K562 (cell line): ENCODE measurements around the gene MAP3K13. TPM values are rescaled to one million over a fixed set of nuclear protein-coding genes. Genes with fewer than 3 reads are reported as not detected.
A peak's percentile ranks its signal among the peaks of the same experiment; 100 is the strongest.

Source experiments
- ATAC-seq: fragments of 200-7000 bp; cut with Tn5 transposase; 3 replicates; pipeline ENCODE4 v1.9.1; 2020; ENCODE audit warnings: moderate library complexity
- BruUV-seq: library from RNA; stranded (reverse); fragments of 400-500 nt; replicated peaks from 2 replicates; lab custom pipeline; 2021; lab: Mats Ljungman, UMichigan
- CTCF ChIA-PET: fragments of 300-600 bp; formaldehyde crosslinking; extraction: SDS; loops from one replicate; lab custom pipeline; 2021; ENCODE audit warnings: low intra/inter-chr PET ratio; lab: Yijun Ruan, JAX
- POLR2A ChIA-PET: fragments of 300-600, 350-650 bp; sonication (Branson Sonifier 250); formaldehyde crosslinking; extraction: SDS; loops from one replicate; lab custom pipeline; 2021; ENCODE audit warnings: antibody characterized with exemption, inconsistent platforms; lab: Yijun Ruan, JAX
- DNase-seq, 4 experiments: peaks; one replicate each; pipeline versions ENCODE4 v3.0.0 to v3.0.0-alpha.2; 2011 to 2018; ENCODE audit warnings: low spot score in 3 of 4, mixed read lengths in 3 of 4; ENCODE audit errors: extremely low read depth in 1 of 4
- FAIRE-seq: peaks from 2 replicates; lab custom pipeline; 2011; peaks lifted over from hg19 to GRCh38; lab: Jason Lieb, UNC
- H2AFZ ChIP-seq: 2 replicates; pipeline ENCODE4 v1.6.0; 2011; ENCODE audit warnings: low read depth, low read length, control low read depth, inconsistent platforms
- H3K27ac ChIP-seq: fragments of 200-600 bp; 3 replicates; pipeline ENCODE4 v1.8.0; 2011; ENCODE audit warnings: low read depth, mild to moderate bottlenecking, control low read depth, inconsistent platforms, low read length, moderate library complexity, mixed read lengths; ENCODE audit errors: extremely low read depth
- H3K27me3 ChIP-seq, 2 experiments: fragments of 300-600 bp in 1 of 2; 2 replicates in 1 of 2; 3 replicates in 1 of 2; pipeline versions ENCODE4 v1.6.0 to v1.8.0; 2011; ENCODE audit warnings: inconsistent platforms in 2 of 2, low read length in 2 of 2, mild to moderate bottlenecking in 1 of 2, mixed read lengths in 1 of 2, moderate library complexity in 1 of 2; ENCODE audit not compliant: control insufficient read depth in 2 of 2, insufficient read depth in 2 of 2
- H3K36me3 ChIP-seq: fragments of 300-600 bp; 3 replicates; pipeline ENCODE4 v1.8.0; 2011; ENCODE audit warnings: mild to moderate bottlenecking, low read length, inconsistent platforms; ENCODE audit not compliant: control insufficient read depth, insufficient read depth
- H3K4me1 ChIP-seq, 2 experiments: fragments of 200-600 bp in 1 of 2; replicated peaks in 1 of 2; 2 replicates in 1 of 2; 3 replicates in 1 of 2; pipeline versions ENCODE4 v1.5.1 to v1.8.0; 2011; ENCODE audit warnings: inconsistent platforms in 2 of 2, low read length in 2 of 2, mild to moderate bottlenecking in 1 of 2, mixed read lengths in 1 of 2, moderate library complexity in 1 of 2; ENCODE audit not compliant: control insufficient read depth in 2 of 2, insufficient read depth in 2 of 2
- H3K4me2 ChIP-seq: 2 replicates; pipeline ENCODE4 v1.6.1; 2011; ENCODE audit warnings: low read length, control low read depth, inconsistent platforms, mixed read lengths; ENCODE audit not compliant: insufficient read depth
- H3K4me3 ChIP-seq: fragments of 200-600 bp; sonication (generic), shearing (Covaris generic); 2 replicates; pipeline ENCODE4 v1.5.1; 2016; ENCODE audit warnings: control low read depth, inconsistent platforms
- H3K79me2 ChIP-seq: fragments of 200-600 bp; 3 replicates; pipeline ENCODE4 v1.8.0; 2011; ENCODE audit warnings: low read length, inconsistent platforms; ENCODE audit not compliant: control insufficient read depth, insufficient read depth
- H3K9ac ChIP-seq, 2 experiments: 2 replicates each; pipeline versions ENCODE4 v1.6.0 to v1.6.1; 2011; ENCODE audit warnings: low read depth in 2 of 2, low read length in 2 of 2, control low read depth in 1 of 2, inconsistent platforms in 1 of 2, mild to moderate bottlenecking in 1 of 2, mixed read lengths in 1 of 2; ENCODE audit not compliant: insufficient read depth in 1 of 2
- H3K9me1 ChIP-seq: one replicate; pipeline ENCODE4 v1.6.0; 2011; ENCODE audit warnings: inconsistent platforms, mild to moderate bottlenecking, low read length, moderate library complexity; ENCODE audit not compliant: control insufficient read depth, insufficient read depth
- H3K9me3 ChIP-seq: replicated peaks from 2 replicates; pipeline ENCODE4 v1.5.1; 2011; ENCODE audit warnings: low read depth, low read length, inconsistent platforms; ENCODE audit not compliant: control insufficient read depth, insufficient read depth
- H4K20me1 ChIP-seq: replicated peaks from 2 replicates; pipeline ENCODE4 v1.6.1; 2011; ENCODE audit warnings: low read length, inconsistent platforms, mixed read lengths; ENCODE audit not compliant: control insufficient read depth, insufficient read depth
- BHLHE40 ChIP-seq: IDR thresholded peaks from 2 replicates; pipeline ENCODE4 v1.6.1; 2011; ENCODE audit warnings: low read length, improper control_type of control experiment
- CBFA2T2 ChIP-seq: fragments of 450-650 bp; conservative IDR thresholded peaks from 2 replicates; pipeline ENCODE4 v1.6.1; 2017; ENCODE audit warnings: mild to moderate bottlenecking
- E2F3 ChIP-seq: fragments of 250-450 bp; sonication (Bioruptor Pico); IDR thresholded peaks from 2 replicates; pipeline ENCODE4 v1.4.0; 2020; ENCODE audit warnings: mild to moderate bottlenecking
- FOXJ2 ChIP-seq: fragments of 200-800 bp; sonication (Bioruptor generic); IDR thresholded peaks from 2 replicates; pipeline ENCODE4 v1.6.1; 2016; ENCODE audit warnings: missing genetic modification characterization, missing compliant biosample characterization
- HEY1 ChIP-seq: fragments of 250-450 bp; sonication (Bioruptor Pico); IDR thresholded peaks from 2 replicates; pipeline ENCODE4 v1.5.0; 2020; ENCODE audit warnings: mild to moderate bottlenecking, moderate library complexity, borderline replicate concordance
- KLF6 ChIP-seq: fragments of 250-450 bp; sonication (Bioruptor Pico); IDR thresholded peaks from 2 replicates; pipeline ENCODE4 v1.4.0; 2020; ENCODE audit warnings: mild to moderate bottlenecking, moderate library complexity, borderline replicate concordance
- SLC30A9 ChIP-seq: fragments of 250-450 bp; sonication (Bioruptor Pico); IDR thresholded peaks from 2 replicates; pipeline ENCODE4 v1.8.0; 2022; ENCODE audit warnings: mild to moderate bottlenecking, moderate library complexity
- SMARCC2 ChIP-seq: fragments of 450-650 bp; IDR thresholded peaks from 2 replicates; pipeline ENCODE4 v1.6.1; 2017; ENCODE audit warnings: antibody characterized with exemption, moderate library complexity, mild to moderate bottlenecking, low read depth
- SRSF7 ChIP-seq: fragments of 200-400 bp; formaldehyde crosslinking; optimal IDR thresholded peaks from 2 replicates; pipeline ENCODE3; 2017; ENCODE audit warnings: mild to moderate bottlenecking, low read depth, low read length
- TAL1 ChIP-seq: fragments of 450-650 bp; IDR thresholded peaks from 2 replicates; pipeline ENCODE4 v1.6.1; 2016; ENCODE audit warnings: mild to moderate bottlenecking
- TBL1XR1 ChIP-seq, 2 experiments: IDR thresholded peaks; 2 replicates each; pipeline ENCODE4 v1.6.1; 2012; ENCODE audit warnings: improper control_type of control experiment in 2 of 2, low read length in 2 of 2, mild to moderate bottlenecking in 1 of 2
- ZZZ3 ChIP-seq: fragments of 450-650 bp; IDR thresholded peaks from 2 replicates; pipeline ENCODE4 v1.6.1; 2016; ENCODE audit warnings: antibody characterized with exemption, mild to moderate bottlenecking, moderate library complexity
- WGBS: fragments of 100-300 bp; shearing (Covaris generic); methylation state at CpG from one replicate; pipeline ENCODE4 v1.1.6; 2016; ENCODE audit warnings: low coverage, mixed read lengths; ENCODE audit not compliant: insufficient coverage; ENCODE audit errors: missing lambda C conversion rate; 5-methylcytosine and 5-hydroxymethylcytosine counted together
- in situ Hi-C: fragments of 300-500 bp; cut with MboI; formaldehyde crosslinking; loops from 4 replicates; pipeline ENCODE4 v1.15.0; 2018; ENCODE audit warnings: inconsistent platforms, mixed read lengths
- intact Hi-C: fragments of 100-400 bp; cut with micrococcal nuclease; formaldehyde crosslinking; loops from 2 replicates; pipeline ENCODE4 v1.14.2; 2022
- polyA plus RNA-seq, 8 experiments: library from polyadenylated mRNA; depleted of rRNA in 4 of 8; stranded (reverse) in 5 of 8; unstranded in 3 of 8; fragments of >200 nt; fragmentation: Nextera tagmentation in 2 of 8; fragmentation: Illumina TruSeq in 1 of 8; extraction: Ambion mirVana in 2 of 8; extraction: Trizol in 1 of 8; gene quantifications; 2 replicates each; pipeline versions ENCODE4 v1.2.1 to v1.2.3, GENCODE V29; 2011 to 2014; ENCODE audit warnings: inconsistent platforms in 1 of 8, missing spikeins in 1 of 8
- total RNA-seq, 7 experiments: library from RNA; depleted of rRNA in 6 of 7; stranded (reverse); fragments of >200 nt in 6 of 7; fragmentation: Illumina TruSeq in 2 of 7; extraction: Trizol in 2 of 7; gene quantifications; 2 replicates each; pipeline versions ENCODE4 v1.2.1 to v1.2.3, GENCODE V29; 2011 to 2021; ENCODE audit warnings: low replicate concordance in 1 of 7
- TF ChIP-seq, protein P1 (sequence below): sonication (generic); formaldehyde crosslinking; IDR thresholded peaks from 2 replicates; pipeline ENCODE4 v1.9.0; 2022; ENCODE audit warnings: mild to moderate bottlenecking, missing genetic modification reagents
- TF ChIP-seq, protein P2 (sequence below): fragments of 250-450 bp; sonication (Bioruptor Pico); IDR thresholded peaks from 2 replicates; pipeline ENCODE4 v1.9.0; 2021; ENCODE audit warnings: mild to moderate bottlenecking, inconsistent platforms
- TF ChIP-seq, protein P3 (sequence below): IDR thresholded peaks from 2 replicates; pipeline ENCODE4 v1.6.1; 2016; ENCODE audit warnings: missing genetic modification characterization, missing compliant biosample characterization
- TF ChIP-seq, protein P4 (sequence below), 2 experiments: fragments of 450-650 bp; conservative IDR thresholded peaks; 2 replicates each; pipeline ENCODE4 v1.6.1; 2017; ENCODE audit warnings: mild to moderate bottlenecking in 2 of 2, moderate library complexity in 2 of 2

MAP3K13 gene
- total and polyA plus RNA-seq, 9 of the 15 experiments (the other 6 are each of a cell fraction or from before 2014, with no cell fraction given) = 0.04 to 0.32 (median 0.15) TPM; not detected in 2

DNA sequence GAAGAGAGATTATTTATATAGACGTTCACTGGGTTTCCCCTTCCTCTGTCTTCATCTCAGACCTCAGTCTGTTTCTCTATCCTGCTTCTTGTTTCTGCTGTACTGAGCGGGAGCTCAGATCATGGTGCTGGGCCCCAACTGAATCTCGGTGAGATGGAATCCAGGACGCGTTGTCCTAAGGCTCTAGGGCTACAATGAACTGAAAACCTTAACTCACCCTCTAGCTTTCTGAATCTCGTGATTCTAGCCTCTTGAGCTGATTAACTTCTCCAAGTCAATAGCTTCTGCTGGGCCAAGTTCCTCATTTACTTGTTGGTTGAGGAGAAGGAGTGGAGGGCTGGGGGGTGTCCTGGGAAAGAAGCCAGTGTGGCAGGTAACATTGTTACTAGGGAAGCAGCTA is 32.7 kb upstream of the MAP3K13 start (continued):
- no peak for TF ChIP-seq SRSF7
- no peak for TF ChIP-seq TBL1XR1 (IDR thresholded peaks at IDR 0.05; ENCODE audit: low read length in 2 of 2)
- TF ChIP-seq, protein P1, sequence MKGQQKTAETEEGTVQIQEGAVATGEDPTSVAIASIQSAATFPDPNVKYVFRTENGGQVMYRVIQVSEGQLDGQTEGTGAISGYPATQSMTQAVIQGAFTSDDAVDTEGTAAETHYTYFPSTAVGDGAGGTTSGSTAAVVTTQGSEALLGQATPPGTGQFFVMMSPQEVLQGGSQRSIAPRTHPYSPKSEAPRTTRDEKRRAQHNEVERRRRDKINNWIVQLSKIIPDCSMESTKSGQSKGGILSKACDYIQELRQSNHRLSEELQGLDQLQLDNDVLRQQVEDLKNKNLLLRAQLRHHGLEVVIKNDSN (CRISPR knock-in tag) = no peak

DNA sequence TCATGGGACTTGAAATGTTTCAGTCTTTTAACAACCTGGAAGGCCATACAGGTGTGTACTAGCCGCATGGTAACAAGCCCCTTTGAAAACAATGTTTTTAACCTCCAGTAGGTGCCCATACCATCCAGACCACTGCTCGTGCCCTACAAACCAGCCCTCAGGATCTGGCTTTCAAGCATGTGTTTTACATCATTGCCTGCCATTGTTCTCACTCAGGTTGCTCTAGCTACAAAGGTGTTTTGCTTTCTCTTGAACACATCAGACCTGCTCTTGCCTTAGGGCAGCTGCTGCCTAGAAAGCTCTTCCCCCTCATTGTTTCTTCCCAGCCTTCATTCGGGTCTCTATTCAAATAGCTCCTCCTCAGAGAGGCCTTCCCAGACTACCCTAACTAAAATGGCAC is 32.3 kb upstream of the MAP3K13 start:
- Histone ChIP-seq H3K79me2 (no peaks in the 10 kb centered on the region), H3K36me3 (no peaks in the 10 kb centered on the region), H3K4me3 (no peak overlapping the region), H3K27me3 (no peaks in the 10 kb centered on the region), H4K20me1 (no peaks in the 10 kb centered on the region), H2AFZ (0 out of 2 replicates have a peak overlapping the region, but pooled peaks have one; percentile 8), H3K4me2 (no peak overlapping the region), H3K9me3 (no peaks in the 10 kb centered on the region), H3K9me1 (no peaks in the 10 kb centered on the region), H3K9ac (no peak overlapping the region), H3K27ac (no peak overlapping the region), H3K4me1 (peaks cover 0 to 6% of the 10 kb centered on the region in 2 experiments; a peak in 1 of 5 replicates)
- FAIRE-seq (no peak), DNase-seq (no peak), ATAC-seq (no peak)
- in situ Hi-C loops = no loop called here
- ChIA-PET POLR2A (no interaction called here), CTCF (no interaction called here)
- BruUV-seq = no TSS peak
- intact Hi-C loops = no loop called here
- WGBS = 55% methylated on average over 3 of the region's 3 CpGs
- TF ChIP-seq SRSF7 = no peak
- TF ChIP-seq FOXJ2 = no peak
- TF ChIP-seq, protein P2, sequence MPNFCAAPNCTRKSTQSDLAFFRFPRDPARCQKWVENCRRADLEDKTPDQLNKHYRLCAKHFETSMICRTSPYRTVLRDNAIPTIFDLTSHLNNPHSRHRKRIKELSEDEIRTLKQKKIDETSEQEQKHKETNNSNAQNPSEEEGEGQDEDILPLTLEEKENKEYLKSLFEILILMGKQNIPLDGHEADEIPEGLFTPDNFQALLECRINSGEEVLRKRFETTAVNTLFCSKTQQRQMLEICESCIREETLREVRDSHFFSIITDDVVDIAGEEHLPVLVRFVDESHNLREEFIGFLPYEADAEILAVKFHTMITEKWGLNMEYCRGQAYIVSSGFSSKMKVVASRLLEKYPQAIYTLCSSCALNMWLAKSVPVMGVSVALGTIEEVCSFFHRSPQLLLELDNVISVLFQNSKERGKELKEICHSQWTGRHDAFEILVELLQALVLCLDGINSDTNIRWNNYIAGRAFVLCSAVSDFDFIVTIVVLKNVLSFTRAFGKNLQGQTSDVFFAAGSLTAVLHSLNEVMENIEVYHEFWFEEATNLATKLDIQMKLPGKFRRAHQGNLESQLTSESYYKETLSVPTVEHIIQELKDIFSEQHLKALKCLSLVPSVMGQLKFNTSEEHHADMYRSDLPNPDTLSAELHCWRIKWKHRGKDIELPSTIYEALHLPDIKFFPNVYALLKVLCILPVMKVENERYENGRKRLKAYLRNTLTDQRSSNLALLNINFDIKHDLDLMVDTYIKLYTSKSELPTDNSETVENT (CRISPR knock-in tag) = no peak
- TF ChIP-seq SLC30A9 (CRISPR knock-in tag) = no peak
- no peak for TF ChIP-seq CBFA2T2
- no peak for TF ChIP-seq HEY1
- TF ChIP-seq, protein P3, sequence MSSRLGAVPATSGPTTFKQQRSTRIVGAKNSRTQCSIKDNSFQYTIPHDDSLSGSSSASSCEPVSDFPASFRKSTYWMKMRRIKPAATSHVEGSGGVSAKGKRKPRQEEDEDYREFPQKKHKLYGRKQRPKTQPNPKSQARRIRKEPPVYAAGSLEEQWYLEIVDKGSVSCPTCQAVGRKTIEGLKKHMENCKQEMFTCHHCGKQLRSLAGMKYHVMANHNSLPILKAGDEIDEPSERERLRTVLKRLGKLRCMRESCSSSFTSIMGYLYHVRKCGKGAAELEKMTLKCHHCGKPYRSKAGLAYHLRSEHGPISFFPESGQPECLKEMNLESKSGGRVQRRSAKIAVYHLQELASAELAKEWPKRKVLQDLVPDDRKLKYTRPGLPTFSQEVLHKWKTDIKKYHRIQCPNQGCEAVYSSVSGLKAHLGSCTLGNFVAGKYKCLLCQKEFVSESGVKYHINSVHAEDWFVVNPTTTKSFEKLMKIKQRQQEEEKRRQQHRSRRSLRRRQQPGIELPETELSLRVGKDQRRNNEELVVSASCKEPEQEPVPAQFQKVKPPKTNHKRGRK (tag) = no peak
- no peak for TF ChIP-seq TAL1
- TF ChIP-seq KLF6 (CRISPR knock-in tag) = no peak
- TF ChIP-seq, protein P4, sequence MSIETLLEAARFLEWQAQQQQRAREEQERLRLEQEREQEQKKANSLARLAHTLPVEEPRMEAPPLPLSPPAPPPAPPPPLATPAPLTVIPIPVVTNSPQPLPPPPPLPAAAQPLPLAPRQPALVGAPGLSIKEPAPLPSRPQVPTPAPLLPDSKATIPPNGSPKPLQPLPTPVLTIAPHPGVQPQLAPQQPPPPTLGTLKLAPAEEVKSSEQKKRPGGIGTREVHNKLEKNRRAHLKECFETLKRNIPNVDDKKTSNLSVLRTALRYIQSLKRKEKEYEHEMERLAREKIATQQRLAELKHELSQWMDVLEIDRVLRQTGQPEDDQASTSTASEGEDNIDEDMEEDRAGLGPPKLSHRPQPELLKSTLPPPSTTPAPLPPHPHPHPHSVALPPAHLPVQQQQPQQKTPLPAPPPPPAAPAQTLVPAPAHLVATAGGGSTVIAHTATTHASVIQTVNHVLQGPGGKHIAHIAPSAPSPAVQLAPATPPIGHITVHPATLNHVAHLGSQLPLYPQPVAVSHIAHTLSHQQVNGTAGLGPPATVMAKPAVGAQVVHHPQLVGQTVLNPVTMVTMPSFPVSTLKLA (conservative IDR thresholded peaks at IDR 0.05) = no peak
- TF ChIP-seq BHLHE40 = no peak
- no peak for TF ChIP-seq E2F3 (CRISPR knock-in tag)
- TF ChIP-seq SMARCC2 = no peak
- TF ChIP-seq ZZZ3 = no peak
